ENCODE results near the gene ETFA.

The ETFA gene

DNA sequence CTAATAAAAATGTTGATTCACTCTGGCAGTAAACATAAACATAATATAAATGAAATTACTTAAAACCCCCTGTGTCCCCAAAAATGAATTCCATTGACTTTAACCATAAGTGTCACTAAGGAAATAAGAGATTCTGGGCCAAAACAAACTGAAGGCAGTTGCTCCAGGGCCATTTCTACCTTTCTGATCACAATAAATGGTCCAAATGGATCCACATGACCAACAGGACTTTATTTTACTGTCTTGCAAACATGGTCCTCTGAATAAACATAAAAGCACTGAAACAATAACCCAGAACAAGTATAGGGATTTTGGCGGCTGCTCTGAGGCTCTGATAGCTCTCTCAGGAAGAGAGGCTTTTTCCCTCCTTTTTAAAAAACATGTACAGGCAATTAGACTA is 77.3 kb downstream of the ETFA start:
- no peak for TF ChIP-seq CTCF (conservative IDR thresholded peaks at IDR 0.05; ENCODE audit: low read length)
- DNase-seq (ENCODE audit: low read depth) = no peak
- no peak overlapping the region for H3K4me3 ChIP-seq (ENCODE audit: low read length)

- DNase-seq (ENCODE audit: low read depth) = no peak
- TF ChIP-seq CTCF (conservative IDR thresholded peaks at IDR 0.05; ENCODE audit: low read length) = no peak
- no peak overlapping the region for H3K4me3 ChIP-seq (ENCODE audit: low read length)
Measured at GRCh38 chr15:76229266-76229665, 82.0 kb downstream of the ETFA start.

DNA sequence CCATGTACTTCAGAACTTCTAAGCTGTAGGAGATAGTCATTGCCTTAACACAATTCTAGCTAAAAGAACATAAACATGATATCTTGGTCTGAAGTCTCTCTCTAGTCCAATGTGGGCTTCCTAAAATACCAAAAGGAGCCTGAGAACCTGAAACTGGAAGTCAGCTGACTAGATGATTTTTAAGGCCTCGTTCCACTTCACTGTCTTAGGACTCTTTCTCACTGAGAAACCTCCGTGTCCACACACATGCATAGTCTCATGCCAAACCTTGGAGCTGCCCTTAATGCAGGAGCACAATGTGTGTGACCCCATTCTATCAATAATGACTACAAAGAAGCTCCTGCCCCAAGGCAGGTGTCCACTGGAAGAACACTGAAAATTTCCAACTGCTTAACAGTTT is 87.7 kb downstream of the ETFA start:
- H3K4me3 ChIP-seq (ENCODE audit: low read length) = no peak overlapping the region
- DNase-seq (ENCODE audit: low read depth) = no peak
- TF ChIP-seq CTCF (conservative IDR thresholded peaks at IDR 0.05; ENCODE audit: low read length) = no peak

DNA sequence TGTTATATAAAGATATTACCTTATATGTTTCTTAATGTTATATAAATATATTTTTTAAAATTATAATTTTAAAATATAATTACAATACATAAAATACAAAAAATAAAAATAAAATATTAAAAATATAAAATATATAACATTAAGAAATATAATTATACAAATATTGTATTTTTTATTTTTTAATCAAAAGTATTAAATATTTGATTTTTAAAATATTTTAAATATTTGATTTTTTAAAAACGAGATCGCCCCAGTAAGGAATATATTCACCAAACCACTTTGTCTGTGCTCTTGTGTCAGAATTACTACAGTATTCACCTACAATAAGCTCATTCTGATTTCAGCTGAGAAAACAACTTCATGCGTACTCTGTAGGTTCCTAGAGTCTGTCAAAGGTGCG is 89.1 kb downstream of the ETFA start:
- no peak for TF ChIP-seq CTCF (conservative IDR thresholded peaks at IDR 0.05; ENCODE audit: low read length)
- DNase-seq (ENCODE audit: low read depth) = no peak
- H3K4me3 ChIP-seq (ENCODE audit: low read length) = no peak overlapping the region

GRCh38 chr15:76221085-76221767 is 90.0 kb downstream of the ETFA start:
- no peak overlapping the region for H3K4me3 ChIP-seq (ENCODE audit: low read length)
- DNase-seq (ENCODE audit: low read depth) = no peak
- no peak for TF ChIP-seq CTCF (conservative IDR thresholded peaks at IDR 0.05; ENCODE audit: low read length)

DNA sequence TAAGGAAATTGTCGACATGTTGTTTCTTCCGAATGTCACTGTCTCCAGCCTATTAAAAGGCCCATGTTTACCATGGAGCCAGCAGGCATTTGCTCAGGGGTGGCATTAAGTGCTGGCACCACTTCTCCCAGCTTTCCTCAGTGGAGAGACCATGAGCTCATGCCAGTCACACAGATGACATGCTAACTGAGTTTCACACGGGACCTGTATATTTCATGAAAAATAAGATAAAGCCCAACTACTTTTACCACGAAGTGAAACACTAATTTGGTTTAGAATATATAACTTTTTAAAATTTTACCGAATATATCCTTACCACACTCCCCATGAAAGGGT is 93.4 kb downstream of the ETFA start:
- no peak for TF ChIP-seq CTCF (conservative IDR thresholded peaks at IDR 0.05; ENCODE audit: low read length)
- no peak for DNase-seq (ENCODE audit: low read depth)
- no peak overlapping the region for H3K4me3 ChIP-seq (ENCODE audit: low read length)

DNA sequence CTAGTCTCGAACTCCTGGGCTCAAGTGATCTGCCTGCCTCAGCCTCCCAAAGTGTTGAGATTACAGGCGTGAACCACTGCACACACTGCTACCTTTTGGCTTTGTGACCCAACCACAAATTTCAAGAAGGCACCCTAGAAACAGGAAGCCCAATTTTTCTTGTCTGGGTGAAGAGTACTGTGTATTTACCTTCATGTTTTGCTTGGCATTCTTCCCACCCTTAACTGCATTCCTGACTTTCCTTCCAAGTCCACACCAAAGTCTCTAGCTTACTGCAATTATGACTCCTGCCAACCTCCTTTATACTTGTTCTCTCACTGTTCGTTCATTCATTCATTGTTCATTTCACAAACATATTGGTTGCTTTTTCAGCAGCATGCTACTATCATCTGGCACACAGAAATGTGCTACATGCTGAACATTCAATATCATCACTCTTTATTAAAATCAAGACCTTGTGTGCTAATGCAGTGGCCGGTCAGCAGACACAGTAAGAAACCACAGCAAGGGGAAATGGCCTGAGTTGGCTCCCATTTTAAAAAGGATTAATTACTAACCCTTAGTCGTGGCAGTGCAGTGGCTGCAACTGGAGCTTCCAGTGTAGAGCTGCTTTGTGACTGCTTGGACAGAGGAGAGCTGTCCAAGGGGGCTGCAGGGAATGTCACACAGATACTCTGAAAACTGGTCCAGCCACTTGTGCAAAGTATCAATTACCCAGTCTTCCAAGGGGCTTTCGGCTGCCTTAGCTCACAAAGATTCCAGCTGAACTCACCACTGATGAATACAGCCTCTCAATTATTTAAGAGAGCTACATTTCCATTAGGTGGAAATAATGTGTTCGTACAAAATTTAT is 94.0 kb downstream of the ETFA start:
- TF ChIP-seq CTCF (conservative IDR thresholded peaks at IDR 0.05; ENCODE audit: low read length) = no peak
- H3K4me3 ChIP-seq (ENCODE audit: low read length) = no peak overlapping the region

More for the DNA sequence above, 94.0 kb downstream of the ETFA start:
- peak; percentile 35 for DNase-seq (ENCODE audit: low read depth)
